Common myeloid progenitor, CD34-positive (primary cell): ENCODE results near the gene ATP9B.

Experiments used
- CTCF ChIA-PET: fragments of 350-600 bp; sonication (Branson Sonifier 250); formaldehyde crosslinking; loops from one replicate; lab custom pipeline; 2021; ENCODE audit warnings: antibody characterized with exemption; lab: Charles Lee
- POLR2A ChIA-PET: fragments of 350-600 bp; sonication (Branson Sonifier 250); formaldehyde crosslinking; loops from one replicate; lab custom pipeline; 2021; ENCODE audit warnings: antibody characterized with exemption; lab: Charles Lee
- DNase-seq, 3 donors: peaks; one replicate each; pipeline versions ENCODE4 v3.0.0 to v3.0.0-alpha.2; 2013
- H3K27ac ChIP-seq, 2 experiments: 1 replicate in 1 of 2; 2 replicates in 1 of 2; pipeline ENCODE4 v1.7.0; 2013; ENCODE audit warnings: inconsistent platforms in 2 of 2, low read length in 2 of 2, mild to moderate bottlenecking in 2 of 2, low read depth in 1 of 2, moderate library complexity in 1 of 2; ENCODE audit not compliant: severe bottlenecking in 2 of 2, insufficient read depth in 1 of 2, poor library complexity in 1 of 2
- H3K27me3 ChIP-seq, 5 experiments: replicated peaks in 2 of 5; 1 replicate in 3 of 5; 2 replicates in 2 of 5; pipeline versions ENCODE4 v1.6.1 to v1.7.0; 2013; ENCODE audit warnings: low read length in 4 of 5, mild to moderate bottlenecking in 2 of 5, moderate library complexity in 2 of 5, inconsistent platforms in 1 of 5; ENCODE audit not compliant: insufficient read depth in 5 of 5, control insufficient read depth in 4 of 5
- H3K36me3 ChIP-seq, 4 experiments: 1 replicate in 2 of 4; 2 replicates in 2 of 4; pipeline versions ENCODE4 v1.6.1 to v1.7.0; 2013; ENCODE audit warnings: low read length in 3 of 4, control low read depth in 1 of 4, mild to moderate bottlenecking in 1 of 4; ENCODE audit not compliant: control insufficient read depth in 4 of 4, insufficient read depth in 4 of 4
- H3K4me1 ChIP-seq, 4 experiments: 1 replicate in 3 of 4; 2 replicates in 1 of 4; pipeline versions ENCODE4 v1.6.1 to v1.7.1; 2013; ENCODE audit warnings: low read length in 3 of 4, mild to moderate bottlenecking in 3 of 4, control low read depth in 1 of 4, inconsistent platforms in 1 of 4, moderate library complexity in 1 of 4; ENCODE audit not compliant: control insufficient read depth in 4 of 4, insufficient read depth in 4 of 4; ENCODE audit errors: control extremely low read depth in 1 of 4
- H3K4me3 ChIP-seq, 7 experiments: 1 replicate in 4 of 7; 2 replicates in 3 of 7; pipeline versions ENCODE4 v1.5.1 to v1.7.0; 2013; ENCODE audit warnings: mild to moderate bottlenecking in 7 of 7, low read length in 6 of 7, moderate library complexity in 6 of 7, inconsistent platforms in 2 of 7, low read depth in 2 of 7, control low read depth in 1 of 7; ENCODE audit not compliant: insufficient read depth in 4 of 7, control insufficient read depth in 1 of 7; ENCODE audit errors: extremely low read depth in 1 of 7
- H3K9me3 ChIP-seq, 5 experiments: 1 replicate in 4 of 5; 2 replicates in 1 of 5; pipeline versions ENCODE4 v1.6.1 to v1.7.1; 2013; ENCODE audit warnings: low read length in 4 of 5, mild to moderate bottlenecking in 2 of 5, inconsistent platforms in 1 of 5, low read depth in 1 of 5, moderate library complexity in 1 of 5; ENCODE audit not compliant: control insufficient read depth in 4 of 5, insufficient read depth in 2 of 5; ENCODE audit errors: control extremely low read depth in 1 of 5
- WGBS: methylation state at CpG from one replicate; pipeline ENCODE4 v1.1.5; 2013; ENCODE audit not compliant: insufficient coverage; 5-methylcytosine and 5-hydroxymethylcytosine counted together

The ATP9B gene

DNA sequence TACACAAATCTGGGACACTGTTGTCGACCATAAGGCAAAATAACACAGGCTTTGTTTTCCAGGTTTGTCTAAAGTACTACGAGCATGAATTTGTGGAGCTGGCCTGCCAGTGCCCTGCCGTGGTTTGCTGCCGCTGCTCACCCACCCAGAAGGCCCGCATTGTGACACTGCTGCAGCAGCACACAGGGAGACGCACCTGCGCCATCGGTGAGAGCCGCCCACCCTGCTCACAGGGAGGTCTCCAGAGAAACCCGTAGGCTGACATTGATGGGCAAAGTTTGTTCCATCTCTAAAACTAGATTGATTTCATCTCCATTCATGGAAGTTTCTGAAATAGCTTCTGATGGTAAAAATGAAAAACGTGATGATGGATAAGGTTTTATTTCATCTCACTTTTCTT is 276.2 kb downstream of the ATP9B start:
- H3K27me3 ChIP-seq: no peaks in the 10 kb centered on the region
- H3K36me3 ChIP-seq: peaks cover 5 to 62% (median 41%) of the 10 kb centered on the region in 4 experiments
- CTCF ChIA-PET: interaction anchor here (0.8 to 1.2 kb wide), 2 partner anchors 9 to 10 kb away, joined by 3 read pairs; no protein-coding TSS in a partner anchor
- POLR2A ChIA-PET: no interaction called here
- H3K4me1 ChIP-seq: no peaks in the 10 kb centered on the region
- 97% methylated on average over 10 of the region's 11 CpGs for WGBS
- H3K9me3 ChIP-seq: no peaks in the 10 kb centered on the region
- H3K4me3 ChIP-seq: no peak overlapping the region
- H3K27ac ChIP-seq: no peak overlapping the region
- DNase-seq: no peak

- POLR2A ChIA-PET: no interaction called here
- Histone ChIP-seq H3K4me3 (no peak overlapping the region), H3K27me3 (no peaks in the 10 kb centered on the region), H3K36me3 (peaks cover 5 to 63% (median 41%) of the 10 kb centered on the region in 4 experiments), H3K9me3 (no peaks in the 10 kb centered on the region), H3K4me1 (no peaks in the 10 kb centered on the region), H3K27ac (no peak overlapping the region)
- DNase-seq: no peak
- CTCF ChIA-PET: interaction anchor here (1.2 kb wide), 1 partner anchor 11 kb away, joined by 3 read pairs; no protein-coding TSS in a partner anchor
- WGBS: 98% methylated on average over 26 of the region's 26 CpGs
Measured at GRCh38 chr18:79345981-79346380, 276.8 kb downstream of the ATP9B start.

- Histone ChIP-seq H3K36me3 (peaks cover 5 to 66% (median 39%) of the 10 kb centered on the region in 4 experiments), H3K4me1 (no peaks in the 10 kb centered on the region), H3K27ac (no peak overlapping the region), H3K27me3 (no peaks in the 10 kb centered on the region), H3K9me3 (no peaks in the 10 kb centered on the region), H3K4me3 (no peak overlapping the region)
- ChIA-PET CTCF (no interaction called here), POLR2A (no interaction called here)
- WGBS: 96% methylated on average over 4 of the region's 5 CpGs
- DNase-seq: no peak
Measured at GRCh38 chr18:79348066-79348465, 278.9 kb downstream of the ATP9B start.

- POLR2A ChIA-PET: no interaction called here
- Histone ChIP-seq H3K4me1 (no peaks in the 10 kb centered on the region), H3K36me3 (peaks cover 0 to 35% (median 10%) of the 10 kb centered on the region in 4 experiments), H3K27ac (no peak overlapping the region), H3K4me3 (no peak overlapping the region), H3K27me3 (no peaks in the 10 kb centered on the region), H3K9me3 (no peaks in the 10 kb centered on the region)
- no peak for DNase-seq
- WGBS: 83% methylated on average over 5 of the region's 6 CpGs
- CTCF ChIA-PET: interaction anchor here (1.2 kb wide), 1 partner anchor 14 kb away, joined by 3 read pairs; no protein-coding TSS in a partner anchor
Measured at GRCh38 chr18:79352432-79352831, 283.2 kb downstream of the ATP9B start.

- H3K27ac ChIP-seq: no peak overlapping the region
- H3K4me1 ChIP-seq: no peaks in the 10 kb centered on the region
- DNase-seq: no peak
- peaks cover 0 to 28% (median 8%) of the 10 kb centered on the region in 4 experiments for H3K36me3 ChIP-seq
- POLR2A ChIA-PET: no interaction called here
- no peaks in the 10 kb centered on the region for H3K9me3 ChIP-seq
- CTCF ChIA-PET: no interaction called here
- no peak overlapping the region for H3K4me3 ChIP-seq
- no peaks in the 10 kb centered on the region for H3K27me3 ChIP-seq
- 97% methylated on average over 17 of the region's 17 CpGs for WGBS
Measured at GRCh38 chr18:79353267-79353666, 284.1 kb downstream of the ATP9B start.

DNA sequence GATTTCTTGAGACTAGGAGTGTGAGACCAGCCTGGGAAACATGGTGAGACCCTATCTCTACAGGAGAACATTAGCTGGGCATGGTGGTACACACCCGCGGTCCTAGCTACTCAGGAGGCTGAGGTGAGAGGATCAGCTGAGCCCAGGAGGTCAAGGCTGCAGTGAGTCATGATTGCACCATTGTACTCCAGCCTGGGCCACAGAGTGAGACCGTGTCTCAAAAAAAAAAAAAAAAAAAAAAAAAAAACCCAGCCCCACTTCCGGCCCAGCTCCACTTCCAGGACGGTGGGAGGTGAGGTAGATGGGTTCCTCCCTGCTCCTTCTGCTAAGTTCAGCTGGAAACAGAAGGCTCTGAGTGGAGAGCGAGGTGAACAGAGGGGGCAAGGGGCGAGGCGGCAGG is 285.2 kb downstream of the ATP9B start:
- H3K27me3 ChIP-seq: no peaks in the 10 kb centered on the region
- H3K9me3 ChIP-seq: no peaks in the 10 kb centered on the region
- WGBS: 98% methylated on average over 5 of the region's 8 CpGs
- CTCF ChIA-PET: interaction anchor here (0.6 kb wide), 1 partner anchor 128 kb away, joined by 4 read pairs; no protein-coding TSS in a partner anchor
- no peaks in the 10 kb centered on the region for H3K4me1 ChIP-seq
- peaks cover 5 to 29% (median 9%) of the 10 kb centered on the region in 4 experiments for H3K36me3 ChIP-seq
- no peak overlapping the region for H3K27ac ChIP-seq
- DNase-seq: no peak
- POLR2A ChIA-PET: no interaction called here
- H3K4me3 ChIP-seq: no peak overlapping the region

DNA sequence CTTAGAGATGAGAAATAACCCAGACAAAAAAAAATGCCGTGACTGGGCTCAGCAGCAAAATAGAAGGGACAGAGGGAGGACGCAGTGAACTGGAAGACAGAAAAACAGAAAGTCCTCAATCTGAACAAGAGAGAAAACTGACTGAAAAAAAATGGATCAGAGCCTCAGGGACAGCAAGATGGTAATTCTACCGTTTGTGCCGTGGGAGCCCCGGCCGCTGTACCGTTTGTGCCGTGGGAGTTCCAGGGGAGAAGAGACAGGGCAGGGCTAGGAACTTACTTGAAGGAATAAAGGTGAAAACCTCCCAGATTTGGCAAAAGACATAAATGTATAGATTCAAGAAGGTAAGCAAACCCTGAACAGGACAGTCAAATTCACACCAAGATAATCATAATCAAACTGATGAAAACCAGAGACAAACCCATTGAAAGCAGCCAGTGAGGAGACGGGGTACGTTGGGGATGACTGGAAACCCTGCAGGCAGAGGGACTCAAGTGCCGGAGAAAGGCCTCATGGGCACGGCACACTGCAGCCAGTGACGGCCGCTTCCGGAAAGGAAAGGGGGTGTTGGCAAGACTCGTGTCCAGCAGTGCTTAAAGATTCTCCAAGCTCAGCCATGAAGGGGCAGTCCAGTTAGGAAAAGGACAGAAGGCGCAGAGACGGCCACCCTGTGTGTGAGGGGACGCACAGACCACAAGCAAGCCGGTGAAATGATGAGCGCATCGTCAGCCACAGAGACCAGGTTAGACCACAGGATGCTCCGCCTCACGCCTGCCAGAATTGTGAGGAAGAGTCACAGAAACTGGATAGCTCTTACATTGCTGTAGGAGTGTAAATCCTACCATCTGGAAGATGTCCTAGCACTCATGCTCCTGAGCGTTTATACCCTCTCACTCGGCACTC is 286.5 kb downstream of the ATP9B start:
- Histone ChIP-seq H3K4me3 (no peak overlapping the region), H3K27me3 (no peaks in the 10 kb centered on the region), H3K36me3 (peaks cover 6 to 31% (median 10%) of the 10 kb centered on the region in 4 experiments), H3K4me1 (no peaks in the 10 kb centered on the region), H3K9me3 (no peaks in the 10 kb centered on the region), H3K27ac (no peak overlapping the region)
- POLR2A ChIA-PET: no interaction called here
- CTCF ChIA-PET: no interaction called here
- no peak for DNase-seq
- 91% methylated on average over 26 of the region's 26 CpGs for WGBS
